H1 (cell line): ENCODE results near the gene WDR49.

ENCODE experiments used
- CEBPB ChIP-seq: IDR thresholded peaks from 2 replicates; pipeline ENCODE4 v1.6.1; 2012; ENCODE audit warnings: low read depth, low read length
- EP300 ChIP-seq, 2 experiments: IDR thresholded peaks; 1 replicate in 1 of 2; 2 replicates in 1 of 2; pipeline ENCODE4 v1.6.1; 2011 to 2012; ENCODE audit warnings: low read depth in 2 of 2, low read length in 2 of 2, mild to moderate bottlenecking in 2 of 2, borderline replicate concordance in 1 of 2, inconsistent platforms in 1 of 2, moderate library complexity in 1 of 2
- EZH2 ChIP-seq: fragments of 200-600 bp; sonication (generic); IDR thresholded peaks from 2 replicates; pipeline ENCODE4 v1.7.1; 2012; ENCODE audit warnings: low read depth, mild to moderate bottlenecking, moderate library complexity, low read length, inconsistent platforms; ENCODE audit not compliant: severe bottlenecking
- KDM1A ChIP-seq: fragments of 200-600, 300-600 bp; sonication (generic); IDR thresholded peaks from 2 replicates; pipeline ENCODE4 v1.7.1; 2016; ENCODE audit warnings: mild to moderate bottlenecking, low read length, borderline replicate concordance
- MAFK ChIP-seq: IDR thresholded peaks from 2 replicates; pipeline ENCODE4 v1.6.1; 2012; ENCODE audit warnings: low read depth, mild to moderate bottlenecking, improper control_type of control experiment, low read length
- POLR2A ChIP-seq, 2 experiments: IDR thresholded peaks; 1 replicate in 1 of 2; 2 replicates in 1 of 2; pipeline ENCODE4 v1.6.1; 2011; ENCODE audit warnings: low read depth in 2 of 2, low read length in 2 of 2, mild to moderate bottlenecking in 2 of 2; ENCODE audit errors: control extremely low read depth in 1 of 2
- RFX5 ChIP-seq: IDR thresholded peaks from 2 replicates; pipeline ENCODE4 v1.6.1; 2011; ENCODE audit warnings: low read depth, low read length, improper control_type of control experiment, borderline replicate concordance
- RNF2 ChIP-seq: fragments of 200-900, 300-1000 bp; sonication (generic); IDR thresholded peaks from 2 replicates; pipeline ENCODE4 v1.7.1; 2016; ENCODE audit warnings: borderline replicate concordance, low read depth, mild to moderate bottlenecking, antibody characterized with exemption, low read length; ENCODE audit not compliant: poor library complexity, severe bottlenecking; ENCODE audit errors: missing control alignments
- TAF1 ChIP-seq: IDR thresholded peaks from 2 replicates; pipeline ENCODE4 v1.6.1; 2011; ENCODE audit warnings: mild to moderate bottlenecking, low read depth, low read length
- ZNF274 ChIP-seq: IDR thresholded peaks from 2 replicates; pipeline ENCODE4 v1.7.0; 2012; ENCODE audit warnings: low read length, borderline replicate concordance; ENCODE audit errors: extremely low read depth
- TF ChIP-seq, protein P1 (sequence below), 3 experiments: IDR thresholded peaks; 1 replicate in 2 of 3; 2 replicates in 1 of 3; pipeline versions ENCODE4 v1.5.1 to v1.6.1; 2011; ENCODE audit warnings: low read length in 3 of 3, mild to moderate bottlenecking in 3 of 3, inconsistent platforms in 2 of 3, low read depth in 1 of 3, moderate library complexity in 1 of 3; ENCODE audit not compliant: insufficient read depth in 1 of 3; ENCODE audit errors: control extremely low read depth in 1 of 3
- TF ChIP-seq, protein P2 (sequence below): IDR thresholded peaks from 2 replicates; pipeline ENCODE4 v1.6.1; 2012; ENCODE audit warnings: low read length, inconsistent platforms

DNA sequence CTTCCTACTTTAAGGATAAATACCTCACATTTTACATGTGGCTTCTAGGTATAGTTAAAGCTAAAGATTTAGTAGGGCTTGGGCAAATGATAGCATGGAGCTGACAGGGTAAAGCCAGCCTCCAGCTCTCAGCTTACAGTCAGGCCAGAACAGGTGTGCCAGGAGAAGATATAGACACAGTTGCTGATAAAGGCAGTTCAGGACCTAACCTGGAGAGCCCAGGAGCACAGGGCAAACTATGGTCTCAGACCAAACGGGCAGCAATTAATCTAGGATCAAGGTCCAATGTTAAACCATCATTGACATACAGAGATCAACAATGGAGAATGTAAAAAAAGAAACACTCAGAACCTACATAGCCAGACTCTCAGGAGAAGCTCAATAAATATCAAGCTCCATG, 4.0 kb downstream of the WDR49 start:
- TF ChIP-seq, protein P1, sequence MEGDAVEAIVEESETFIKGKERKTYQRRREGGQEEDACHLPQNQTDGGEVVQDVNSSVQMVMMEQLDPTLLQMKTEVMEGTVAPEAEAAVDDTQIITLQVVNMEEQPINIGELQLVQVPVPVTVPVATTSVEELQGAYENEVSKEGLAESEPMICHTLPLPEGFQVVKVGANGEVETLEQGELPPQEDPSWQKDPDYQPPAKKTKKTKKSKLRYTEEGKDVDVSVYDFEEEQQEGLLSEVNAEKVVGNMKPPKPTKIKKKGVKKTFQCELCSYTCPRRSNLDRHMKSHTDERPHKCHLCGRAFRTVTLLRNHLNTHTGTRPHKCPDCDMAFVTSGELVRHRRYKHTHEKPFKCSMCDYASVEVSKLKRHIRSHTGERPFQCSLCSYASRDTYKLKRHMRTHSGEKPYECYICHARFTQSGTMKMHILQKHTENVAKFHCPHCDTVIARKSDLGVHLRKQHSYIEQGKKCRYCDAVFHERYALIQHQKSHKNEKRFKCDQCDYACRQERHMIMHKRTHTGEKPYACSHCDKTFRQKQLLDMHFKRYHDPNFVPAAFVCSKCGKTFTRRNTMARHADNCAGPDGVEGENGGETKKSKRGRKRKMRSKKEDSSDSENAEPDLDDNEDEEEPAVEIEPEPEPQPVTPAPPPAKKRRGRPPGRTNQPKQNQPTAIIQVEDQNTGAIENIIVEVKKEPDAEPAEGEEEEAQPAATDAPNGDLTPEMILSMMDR (IDR thresholded peaks at IDR 0.05; ENCODE audit: control extremely low read depth in 1 of 3, insufficient read depth in 1 of 3, low read depth in 1 of 3, low read length in 3 of 3), result no peak
- TF ChIP-seq ZNF274 (no peak), KDM1A (no peak), EP300 (IDR thresholded peaks at IDR 0.05; ENCODE audit: borderline replicate concordance in 1 of 2, low read depth in 2 of 2, low read length in 2 of 2) (no peak), MAFK (no peak), TAF1 (no peak), CEBPB (no peak), RFX5 (no peak), RNF2 (no peak), POLR2A (IDR thresholded peaks at IDR 0.05; ENCODE audit: control extremely low read depth in 1 of 2, low read depth in 2 of 2, low read length in 2 of 2) (no peak), EZH2 (no peak)
- TF ChIP-seq, protein P2, sequence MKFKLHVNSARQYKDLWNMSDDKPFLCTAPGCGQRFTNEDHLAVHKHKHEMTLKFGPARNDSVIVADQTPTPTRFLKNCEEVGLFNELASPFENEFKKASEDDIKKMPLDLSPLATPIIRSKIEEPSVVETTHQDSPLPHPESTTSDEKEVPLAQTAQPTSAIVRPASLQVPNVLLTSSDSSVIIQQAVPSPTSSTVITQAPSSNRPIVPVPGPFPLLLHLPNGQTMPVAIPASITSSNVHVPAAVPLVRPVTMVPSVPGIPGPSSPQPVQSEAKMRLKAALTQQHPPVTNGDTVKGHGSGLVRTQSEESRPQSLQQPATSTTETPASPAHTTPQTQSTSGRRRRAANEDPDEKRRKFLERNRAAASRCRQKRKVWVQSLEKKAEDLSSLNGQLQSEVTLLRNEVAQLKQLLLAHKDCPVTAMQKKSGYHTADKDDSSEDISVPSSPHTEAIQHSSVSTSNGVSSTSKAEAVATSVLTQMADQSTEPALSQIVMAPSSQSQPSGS, result no peak
